PC-3 (cell line): ENCODE results near the gene LRRC52. TPM values are rescaled to one million over a fixed set of nuclear protein-coding genes. Genes with fewer than 3 reads are reported as not detected.

Experiments used
- ATAC-seq: fragments of 200-7000 bp; cut with Tn5 transposase; 2 replicates; pipeline ENCODE4 v1.9.1; 2020; ENCODE audit warnings: mild to moderate bottlenecking, moderate library complexity
- BruUV-seq: library from RNA; stranded (reverse); fragments of 400-500 nt; replicated peaks from 2 replicates; lab custom pipeline; 2021; lab: Mats Ljungman, UMichigan
- CTCF ChIA-PET: fragments of 300-600 bp; sonication (Branson Sonifier 250); formaldehyde crosslinking; loops from one replicate; lab custom pipeline; 2022; ENCODE audit warnings: antibody characterized with exemption; lab: Charles Lee
- POLR2A ChIA-PET: fragments of 300-600 bp; sonication (Branson Sonifier 250); formaldehyde crosslinking; loops from one replicate; lab custom pipeline; 2022; ENCODE audit warnings: antibody characterized with exemption; ENCODE audit not compliant: unreplicated experiment; lab: Charles Lee
- DNase-seq: peaks from one replicate; pipeline ENCODE4 v3.0.0-alpha.2; 2015
- H2AFZ ChIP-seq: fragments of 300-600 bp; sonication (generic); 2 replicates; pipeline ENCODE4 v1.6.0; 2016; ENCODE audit warnings: antibody characterized with exemption, low read length
- H3F3A ChIP-seq: fragments of 300-600 bp; sonication (generic); one replicate; pipeline ENCODE4 v1.6.0; 2017; ENCODE audit warnings: antibody characterized with exemption, low read length, control low read depth, mild to moderate bottlenecking; ENCODE audit not compliant: unreplicated experiment
- H3K27ac ChIP-seq: fragments of 300-600 bp; sonication (generic); 2 replicates; pipeline ENCODE4 v1.5.1; 2016; ENCODE audit warnings: mild to moderate bottlenecking, low read length
- H3K27me3 ChIP-seq: fragments of 300-600 bp; sonication (generic); 2 replicates; pipeline ENCODE4 v1.6.1; 2016; ENCODE audit warnings: low read length, mixed read lengths
- H3K36me3 ChIP-seq: fragments of 300-600 bp; sonication (generic); 2 replicates; pipeline ENCODE4 v1.6.1; 2016; ENCODE audit warnings: low read depth, mixed run types, low read length, mixed read lengths
- H3K4me1 ChIP-seq: fragments of 300-600 bp; sonication (generic); 2 replicates; pipeline ENCODE4 v1.5.1; 2016; ENCODE audit warnings: low read length; ENCODE audit not compliant: insufficient read depth
- H3K4me2 ChIP-seq: fragments of 300-600 bp; sonication (generic); 2 replicates; pipeline ENCODE4 v1.6.0; 2016; ENCODE audit warnings: low read length
- H3K4me3 ChIP-seq: fragments of 300-600 bp; sonication (generic); 2 replicates; pipeline ENCODE4 v1.5.1; 2016; ENCODE audit warnings: mild to moderate bottlenecking, low read length, mixed read lengths
- H3K79me2 ChIP-seq: fragments of 300-600 bp; sonication (generic); 2 replicates; pipeline ENCODE4 v1.6.1; 2017; ENCODE audit warnings: low read length, mixed read lengths
- H3K9ac ChIP-seq: fragments of 300-600 bp; sonication (generic); 2 replicates; pipeline ENCODE4 v1.6.0; 2016; ENCODE audit warnings: mild to moderate bottlenecking, low read length
- H3K9me2 ChIP-seq: fragments of 300-600 bp; sonication (generic); replicated peaks from 2 replicates; pipeline ENCODE4 v1.6.1; 2016; ENCODE audit warnings: mixed run types, low read length, mixed read lengths
- H3K9me3 ChIP-seq: fragments of 300-600 bp; sonication (generic); 2 replicates; pipeline ENCODE4 v1.6.1; 2016; ENCODE audit warnings: low read length, mixed read lengths
- H4K20me1 ChIP-seq: fragments of 300-600 bp; sonication (generic); 2 replicates; pipeline ENCODE4 v1.6.1; 2016; ENCODE audit warnings: low read length, mixed read lengths
- EZH2 ChIP-seq: fragments of 300-600 bp; sonication (generic); IDR thresholded peaks from one replicate; pipeline ENCODE4 v1.6.1; 2017; ENCODE audit warnings: antibody characterized with exemption, mild to moderate bottlenecking, low read length; ENCODE audit not compliant: unreplicated experiment
- EZH2phosphoT487 ChIP-seq: fragments of 300-600 bp; sonication (generic); IDR thresholded peaks from 2 replicates; pipeline ENCODE4 v1.6.1; 2018; ENCODE audit warnings: mild to moderate bottlenecking, antibody characterized with exemption, low read length, borderline replicate concordance
- intact Hi-C: fragments of 100-400 bp; cut with micrococcal nuclease; formaldehyde crosslinking; loops from 2 replicates; pipeline ENCODE4 v1.9.0; 2023
- total RNA-seq: library from RNA; depleted of rRNA; stranded (reverse); fragments of >200 nt; gene quantifications from 2 replicates; pipeline ENCODE4 v1.2.3, GENCODE V29; 2014
- TF ChIP-seq, protein P1 (sequence below): fragments of 300-600 bp; sonication (generic); conservative IDR thresholded peaks from 2 replicates; pipeline ENCODE4 v1.5.1; 2017; ENCODE audit warnings: antibody characterized with exemption, low read depth, mild to moderate bottlenecking, low read length

LRRC52 gene
- total RNA-seq, 1 experiment from 2014 or later, result not detected

DNA sequence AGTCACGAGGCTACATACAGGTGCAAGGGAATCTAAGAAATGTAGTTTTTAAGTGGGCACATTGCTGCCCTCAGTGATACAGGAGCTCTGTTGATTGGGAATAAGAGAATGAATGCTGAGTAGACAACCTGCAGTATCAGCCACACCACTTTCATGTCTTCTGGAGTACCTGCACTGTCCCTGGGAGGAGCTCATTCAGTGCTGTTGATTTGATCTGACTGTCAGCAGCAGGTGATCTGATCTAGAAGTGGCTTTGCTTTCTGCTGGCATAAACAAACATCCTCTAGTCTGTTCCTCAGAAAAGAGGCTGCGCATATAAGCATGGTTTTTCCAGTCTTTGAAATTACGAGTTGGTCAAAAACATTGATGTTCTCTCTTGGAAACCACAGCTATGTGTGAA, 35.5 kb upstream of the LRRC52 start:
- Histone ChIP-seq H3F3A (no peaks in the 10 kb centered on the region), H3K27me3 (peaks cover 55% of the 10 kb centered on the region), H3K9me3 (no peaks in the 10 kb centered on the region), H3K36me3 (no peaks in the 10 kb centered on the region), H2AFZ (no peak overlapping the region), H3K4me3 (no peak overlapping the region), H3K4me1 (no peaks in the 10 kb centered on the region), H3K9me2 (no peaks in the 10 kb centered on the region), H3K9ac (no peak overlapping the region), H3K4me2 (no peak overlapping the region), H4K20me1 (no peaks in the 10 kb centered on the region), H3K79me2 (no peaks in the 10 kb centered on the region), H3K27ac (no peak overlapping the region)
- no TSS peak for BruUV-seq
- DNase-seq (no peak), ATAC-seq (no peak)
- intact Hi-C loops, result no loop called here
- TF ChIP-seq EZH2 (no peak), EZH2phosphoT487 (no peak)
- TF ChIP-seq, protein P1, sequence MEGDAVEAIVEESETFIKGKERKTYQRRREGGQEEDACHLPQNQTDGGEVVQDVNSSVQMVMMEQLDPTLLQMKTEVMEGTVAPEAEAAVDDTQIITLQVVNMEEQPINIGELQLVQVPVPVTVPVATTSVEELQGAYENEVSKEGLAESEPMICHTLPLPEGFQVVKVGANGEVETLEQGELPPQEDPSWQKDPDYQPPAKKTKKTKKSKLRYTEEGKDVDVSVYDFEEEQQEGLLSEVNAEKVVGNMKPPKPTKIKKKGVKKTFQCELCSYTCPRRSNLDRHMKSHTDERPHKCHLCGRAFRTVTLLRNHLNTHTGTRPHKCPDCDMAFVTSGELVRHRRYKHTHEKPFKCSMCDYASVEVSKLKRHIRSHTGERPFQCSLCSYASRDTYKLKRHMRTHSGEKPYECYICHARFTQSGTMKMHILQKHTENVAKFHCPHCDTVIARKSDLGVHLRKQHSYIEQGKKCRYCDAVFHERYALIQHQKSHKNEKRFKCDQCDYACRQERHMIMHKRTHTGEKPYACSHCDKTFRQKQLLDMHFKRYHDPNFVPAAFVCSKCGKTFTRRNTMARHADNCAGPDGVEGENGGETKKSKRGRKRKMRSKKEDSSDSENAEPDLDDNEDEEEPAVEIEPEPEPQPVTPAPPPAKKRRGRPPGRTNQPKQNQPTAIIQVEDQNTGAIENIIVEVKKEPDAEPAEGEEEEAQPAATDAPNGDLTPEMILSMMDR, result no peak
- POLR2A ChIA-PET, result no interaction called here
- CTCF ChIA-PET, result no interaction called here

DNA sequence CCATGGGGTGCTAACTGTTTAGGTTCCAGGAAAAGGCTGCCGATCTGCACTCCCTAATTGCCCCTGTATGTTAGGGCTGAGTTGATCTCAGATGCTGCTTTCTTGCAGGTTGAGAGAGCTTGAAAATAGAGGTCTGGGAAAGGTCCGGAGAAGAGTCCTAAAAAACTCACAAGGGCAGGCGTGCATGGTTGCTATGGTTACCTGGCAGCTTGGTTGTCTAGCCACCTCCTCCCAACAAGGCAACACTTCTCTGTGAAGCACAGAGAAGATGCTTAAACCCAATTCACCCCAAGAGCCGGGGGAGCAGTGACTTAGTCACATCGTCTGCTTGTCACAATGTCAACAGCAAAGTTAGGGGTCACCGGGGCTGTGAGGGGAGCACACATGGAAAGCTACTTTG, 31.0 kb upstream of the LRRC52 start:
- Histone ChIP-seq H4K20me1 (no peaks in the 10 kb centered on the region), H3K9me2 (no peaks in the 10 kb centered on the region), H3K36me3 (no peaks in the 10 kb centered on the region), H3K9me3 (no peaks in the 10 kb centered on the region), H3K4me3 (no peak overlapping the region), H3K4me2 (no peak overlapping the region), H3K4me1 (no peaks in the 10 kb centered on the region), H2AFZ (no peak overlapping the region), H3F3A (no peaks in the 10 kb centered on the region), H3K9ac (no peak overlapping the region), H3K79me2 (no peaks in the 10 kb centered on the region), H3K27me3 (peaks cover 69% of the 10 kb centered on the region), H3K27ac (no peak overlapping the region)
- BruUV-seq, result no TSS peak
- ChIA-PET POLR2A (no interaction called here), CTCF (no interaction called here)
- TF ChIP-seq EZH2, result no peak
- no peak for TF ChIP-seq EZH2phosphoT487
- TF ChIP-seq, protein P1, result no peak
- intact Hi-C loops, result no loop called here
- DNase-seq, result no peak
- ATAC-seq, result no peak

DNA sequence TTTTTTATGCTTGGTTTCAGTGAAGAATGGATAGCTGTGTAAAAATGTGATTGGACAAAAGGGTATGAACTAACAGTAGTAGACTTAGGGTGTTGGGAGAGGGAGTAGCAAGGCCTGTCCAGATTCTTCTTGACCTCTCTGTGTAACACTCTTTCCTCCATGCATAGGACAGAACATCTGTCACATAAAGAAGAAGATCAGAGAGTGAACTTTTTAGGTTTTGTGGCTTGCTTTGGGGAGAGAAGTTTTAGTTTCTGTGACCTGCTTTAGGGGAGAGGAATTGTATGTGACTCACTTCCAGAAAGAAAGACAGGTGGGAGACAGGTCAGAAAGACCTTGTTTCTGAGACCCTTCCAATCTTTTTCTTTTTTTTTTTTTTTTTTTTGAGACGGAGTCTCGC, 27.3 kb upstream of the LRRC52 start:
- no peaks in the 10 kb centered on the region for H4K20me1 ChIP-seq
- no peak overlapping the region for H3K4me3 ChIP-seq
- DNase-seq (no peak), ATAC-seq (no peak)
- intact Hi-C loops, result no loop called here
- no peaks in the 10 kb centered on the region for H3K9me2 ChIP-seq
- no peak overlapping the region for H3K9ac ChIP-seq
- H3K4me1 ChIP-seq, result no peaks in the 10 kb centered on the region
- TF ChIP-seq, protein P1, result no peak
- no peak for TF ChIP-seq EZH2
- no peak for TF ChIP-seq EZH2phosphoT487
- CTCF ChIA-PET, result no interaction called here
- H3K9me3 ChIP-seq, result no peaks in the 10 kb centered on the region
- H3K4me2 ChIP-seq, result no peak overlapping the region
- no peaks in the 10 kb centered on the region for H3K36me3 ChIP-seq
- H3K27ac ChIP-seq, result no peak overlapping the region
- H3F3A ChIP-seq, result no peaks in the 10 kb centered on the region
- peaks cover 49% of the 10 kb centered on the region for H3K27me3 ChIP-seq
- H3K79me2 ChIP-seq, result no peaks in the 10 kb centered on the region
- no peak overlapping the region for H2AFZ ChIP-seq
- POLR2A ChIA-PET, result no interaction called here
- BruUV-seq, result no TSS peak
